ENCODE results near the gene SERBP1. TPM values are rescaled to one million over a fixed set of nuclear protein-coding genes. Genes with fewer than 3 reads are reported as not detected.

Gene SERBP1
- total and polyA plus RNA-seq, 2 of the 8 experiments (the other 6 are each of a cell fraction or from before 2014, with no cell fraction given), result 229 to 536 TPM

GRCh38 chr1:67405473-67406245 lies 24.5 kb downstream of the SERBP1 start (continued):
- TF ChIP-seq E2F6 (IDR thresholded peaks at IDR 0.05) (no peak), RBBP5 (IDR thresholded peaks at IDR 0.05; ENCODE audit: borderline replicate concordance, low read depth, low read length) (no peak), BRCA1 (IDR thresholded peaks at IDR 0.05; ENCODE audit: low read depth, low read length) (no peak), POLR2AphosphoS5 (IDR thresholded peaks at IDR 0.05; ENCODE audit: low read depth, low read length) (no peak), CTCF (IDR thresholded peaks at IDR 0.05; ENCODE audit: control extremely low read depth in 1 of 3, insufficient read depth in 1 of 3, low read depth in 1 of 3, low read length in 3 of 3) (no peak), MAFK (IDR thresholded peaks at IDR 0.05; ENCODE audit: low read depth, low read length) (no peak)
